Stomach smooth muscle (tissue), 2 donors: Measurements from ENCODE around the gene SSTR1.
"Not testable (repeated sequence)": the region's sequence is repeated elsewhere in the genome, so short reads cannot be mapped to it uniquely, and the experiment has no call there.

Source experiments
- H3K27ac ChIP-seq: one replicate; pipeline ENCODE4 v1.7.0; 2013; ENCODE audit warnings: mild to moderate bottlenecking, low read length, inconsistent platforms
- H3K27me3 ChIP-seq, 2 donors: one replicate each; pipeline ENCODE4 v1.7.0; 2013; ENCODE audit warnings: low read length in 2 of 2; ENCODE audit not compliant: insufficient read depth in 2 of 2, control insufficient read depth in 1 of 2
- H3K36me3 ChIP-seq, 2 donors: one replicate each; pipeline ENCODE4 v1.7.0; 2013; ENCODE audit warnings: low read length in 2 of 2; ENCODE audit not compliant: control insufficient read depth in 2 of 2, insufficient read depth in 2 of 2
- H3K4me1 ChIP-seq: one replicate; pipeline ENCODE4 v1.7.0; 2013; ENCODE audit warnings: low read length; ENCODE audit not compliant: control insufficient read depth, insufficient read depth
- H3K4me3 ChIP-seq, 2 donors: one replicate each; pipeline ENCODE4 v1.7.0; 2013; ENCODE audit warnings: low read length in 2 of 2
- H3K9ac ChIP-seq, 2 donors: one replicate each; pipeline ENCODE4 v1.7.0; 2013; ENCODE audit warnings: low read length in 2 of 2, mild to moderate bottlenecking in 1 of 2
- H3K9me3 ChIP-seq, 2 donors: one replicate each; pipeline ENCODE4 v1.7.0; 2013; ENCODE audit warnings: low read length in 2 of 2; ENCODE audit not compliant: control insufficient read depth in 2 of 2
- donor health status: healthy.
- donor health status: Pancreatic carcinoma.

Gene SSTR1

GRCh38 chr14:38187528-38187927 lies 20.2 kb upstream of the SSTR1 start:
- no peaks in the 10 kb centered on the region for H3K4me1 ChIP-seq
- no peak overlapping the region for H3K9ac ChIP-seq
- no peaks in the 10 kb centered on the region for H3K36me3 ChIP-seq
- no peak overlapping the region for H3K4me3 ChIP-seq
- no peak overlapping the region for H3K27ac ChIP-seq
- no peaks in the 10 kb centered on the region for H3K27me3 ChIP-seq
- peaks cover 0 to 2% of the 10 kb centered on the region in 2 donors for H3K9me3 ChIP-seq

- Histone ChIP-seq H3K4me1 (no peaks in the 10 kb centered on the region), H3K9me3 (no peaks in the 10 kb centered on the region), H3K27me3 (no peaks in the 10 kb centered on the region), H3K36me3 (no peaks in the 10 kb centered on the region), H3K27ac (no peak overlapping the region), H3K9ac (no peak overlapping the region), H3K4me3 (no peak overlapping the region)
Observed at GRCh38 chr14:38189930-38190726, 17.6 kb upstream of the SSTR1 start.

- not testable (repeated sequence) for H3K9ac ChIP-seq, H3K27ac ChIP-seq, H3K27me3 ChIP-seq, H3K9me3 ChIP-seq, H3K36me3 ChIP-seq, H3K4me1 ChIP-seq, H3K4me3 ChIP-seq
Observed at GRCh38 chr14:38190846-38191245, 16.9 kb upstream of the SSTR1 start.

GRCh38 chr14:38191491-38191890 lies 16.2 kb upstream of the SSTR1 start:
- H3K9ac ChIP-seq, H3K27me3 ChIP-seq, H3K36me3 ChIP-seq, H3K27ac ChIP-seq, H3K9me3 ChIP-seq, H3K4me3 ChIP-seq, H3K4me1 ChIP-seq: not testable (repeated sequence)

GRCh38 chr14:38197001-38197783 lies 10.5 kb upstream of the SSTR1 start:
- Histone ChIP-seq H3K4me1 (no peaks in the 10 kb centered on the region), H3K27me3 (no peaks in the 10 kb centered on the region), H3K9ac (no peak overlapping the region), H3K27ac (no peak overlapping the region), H3K9me3 (no peaks in the 10 kb centered on the region), H3K4me3 (no peak overlapping the region), H3K36me3 (no peaks in the 10 kb centered on the region)

GRCh38 chr14:38197784-38198335 lies 9.8 kb upstream of the SSTR1 start:
- Histone ChIP-seq H3K9ac (no peak overlapping the region), H3K27me3 (no peaks in the 10 kb centered on the region), H3K4me3 (no peak overlapping the region), H3K36me3 (no peaks in the 10 kb centered on the region), H3K9me3 (no peaks in the 10 kb centered on the region), H3K4me1 (no peaks in the 10 kb centered on the region), H3K27ac (no peak overlapping the region)

GRCh38 chr14:38198425-38198824 lies 9.3 kb upstream of the SSTR1 start:
- no peak overlapping the region for H3K9ac ChIP-seq
- H3K4me3 ChIP-seq = no peak overlapping the region
- no peak overlapping the region for H3K27ac ChIP-seq
- no peaks in the 10 kb centered on the region for H3K36me3 ChIP-seq
- no peaks in the 10 kb centered on the region for H3K4me1 ChIP-seq
- H3K9me3 ChIP-seq = no peaks in the 10 kb centered on the region
- no peaks in the 10 kb centered on the region for H3K27me3 ChIP-seq

- no peaks in the 10 kb centered on the region for H3K36me3 ChIP-seq
- no peak overlapping the region for H3K9ac ChIP-seq
- no peak overlapping the region for H3K27ac ChIP-seq
- no peak overlapping the region for H3K4me3 ChIP-seq
- no peaks in the 10 kb centered on the region for H3K9me3 ChIP-seq
- peaks cover 0 to 3% of the 10 kb centered on the region in 2 donors for H3K27me3 ChIP-seq
- H3K4me1 ChIP-seq = no peaks in the 10 kb centered on the region
Observed at GRCh38 chr14:38199076-38199475, 8.6 kb upstream of the SSTR1 start.

GRCh38 chr14:38199739-38200138 lies 8.0 kb upstream of the SSTR1 start:
- H3K27ac ChIP-seq = no peak overlapping the region
- no peaks in the 10 kb centered on the region for H3K9me3 ChIP-seq
- H3K27me3 ChIP-seq = peaks cover 0 to 5% of the 10 kb centered on the region in 2 donors
- no peak overlapping the region for H3K4me3 ChIP-seq
- H3K36me3 ChIP-seq = no peaks in the 10 kb centered on the region
- H3K9ac ChIP-seq = no peak overlapping the region
- H3K4me1 ChIP-seq = no peaks in the 10 kb centered on the region

- H3K4me1 ChIP-seq = no peaks in the 10 kb centered on the region
- H3K9me3 ChIP-seq = peaks cover 0 to 5% of the 10 kb centered on the region in 2 donors
- no peaks in the 10 kb centered on the region for H3K36me3 ChIP-seq
- peaks cover 0 to 7% of the 10 kb centered on the region in 2 donors for H3K27me3 ChIP-seq
- H3K27ac ChIP-seq = no peak overlapping the region
- H3K4me3 ChIP-seq = no peak overlapping the region
- no peak overlapping the region for H3K9ac ChIP-seq
Observed at GRCh38 chr14:38201137-38201828, 6.4 kb upstream of the SSTR1 start.
